Fibroblast of pulmonary artery (primary cell): ENCODE results near the gene SSBP2.
A peak's percentile ranks its signal among the peaks of the same experiment; 100 is the strongest.

ENCODE experiments used
- DNase-seq: peaks from one replicate; pipeline ENCODE4 v3.0.0-alpha.2; 2010; ENCODE audit warnings: low read depth
- H3K4me3 ChIP-seq: replicated peaks from 2 replicates; pipeline ENCODE4 v1.5.1; 2011; ENCODE audit warnings: low read depth, mild to moderate bottlenecking, control low read depth, low read length, moderate library complexity
- TF ChIP-seq, protein P1 (sequence below): IDR thresholded peaks from 2 replicates; pipeline ENCODE4 v1.5.1; 2011; ENCODE audit warnings: mild to moderate bottlenecking, control low read depth, low read length, inconsistent platforms; ENCODE audit errors: missing control alignments

SSBP2 gene

DNA sequence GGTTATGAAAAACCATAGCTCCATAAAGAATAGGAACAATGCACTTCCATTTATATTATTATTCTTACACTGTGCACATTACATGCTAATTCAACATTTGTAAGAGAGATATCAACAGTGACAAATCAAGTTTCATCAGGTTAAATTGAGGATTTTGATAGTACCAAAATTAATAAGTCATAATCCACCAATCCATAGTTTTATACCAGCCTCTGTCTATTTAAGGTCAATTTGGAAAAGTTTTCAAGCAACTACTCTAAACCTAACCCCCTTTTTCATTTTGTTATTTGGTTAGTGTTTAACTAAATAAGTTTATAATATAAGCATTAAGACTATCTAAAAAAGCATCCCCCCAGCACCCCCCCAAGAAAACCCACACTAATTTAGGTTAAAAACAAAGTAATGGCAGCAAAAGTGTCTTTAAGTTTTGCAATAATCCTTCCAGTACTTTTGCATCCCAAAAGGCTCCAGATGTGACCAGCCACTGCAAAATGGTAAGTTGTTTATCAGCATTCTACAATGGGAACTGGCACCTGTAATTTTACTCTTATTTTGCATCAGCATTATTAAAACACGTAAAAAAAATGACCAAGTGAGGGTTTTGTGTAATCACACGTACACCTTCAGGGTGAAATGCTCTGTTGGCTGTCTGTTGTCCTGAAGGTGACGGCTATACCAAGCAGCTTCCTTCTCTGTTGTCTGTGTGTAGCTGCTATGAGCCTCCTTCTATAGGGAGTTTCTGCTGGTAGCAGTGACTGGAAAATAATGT lies 36.8 kb upstream of the SSBP2 start:
- TF ChIP-seq, protein P1, sequence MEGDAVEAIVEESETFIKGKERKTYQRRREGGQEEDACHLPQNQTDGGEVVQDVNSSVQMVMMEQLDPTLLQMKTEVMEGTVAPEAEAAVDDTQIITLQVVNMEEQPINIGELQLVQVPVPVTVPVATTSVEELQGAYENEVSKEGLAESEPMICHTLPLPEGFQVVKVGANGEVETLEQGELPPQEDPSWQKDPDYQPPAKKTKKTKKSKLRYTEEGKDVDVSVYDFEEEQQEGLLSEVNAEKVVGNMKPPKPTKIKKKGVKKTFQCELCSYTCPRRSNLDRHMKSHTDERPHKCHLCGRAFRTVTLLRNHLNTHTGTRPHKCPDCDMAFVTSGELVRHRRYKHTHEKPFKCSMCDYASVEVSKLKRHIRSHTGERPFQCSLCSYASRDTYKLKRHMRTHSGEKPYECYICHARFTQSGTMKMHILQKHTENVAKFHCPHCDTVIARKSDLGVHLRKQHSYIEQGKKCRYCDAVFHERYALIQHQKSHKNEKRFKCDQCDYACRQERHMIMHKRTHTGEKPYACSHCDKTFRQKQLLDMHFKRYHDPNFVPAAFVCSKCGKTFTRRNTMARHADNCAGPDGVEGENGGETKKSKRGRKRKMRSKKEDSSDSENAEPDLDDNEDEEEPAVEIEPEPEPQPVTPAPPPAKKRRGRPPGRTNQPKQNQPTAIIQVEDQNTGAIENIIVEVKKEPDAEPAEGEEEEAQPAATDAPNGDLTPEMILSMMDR: no peak
- DNase-seq: peak; percentile 92
- H3K4me3 ChIP-seq: no peak overlapping the region

DNA sequence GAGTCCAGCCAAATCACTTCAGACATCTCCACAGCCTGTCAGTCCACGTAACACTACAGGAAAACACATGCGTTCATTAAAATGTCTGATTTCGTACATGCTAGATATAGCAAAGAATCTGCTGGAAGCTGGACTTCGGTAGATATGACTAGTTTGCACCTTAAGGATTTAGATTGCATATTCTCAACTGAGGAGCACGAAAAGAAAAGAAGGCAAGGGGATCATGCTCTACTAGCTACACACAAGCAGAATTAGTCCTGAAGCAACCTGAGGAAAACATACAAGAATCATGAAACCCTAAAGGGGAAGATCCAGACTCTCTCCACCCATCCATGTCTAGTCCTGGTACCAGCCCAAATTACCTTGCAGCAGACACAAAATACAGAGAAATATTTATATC lies 36.1 kb upstream of the SSBP2 start:
- DNase-seq: peak; percentile 46
- no peak overlapping the region for H3K4me3 ChIP-seq
- TF ChIP-seq, protein P1: no peak

DNA sequence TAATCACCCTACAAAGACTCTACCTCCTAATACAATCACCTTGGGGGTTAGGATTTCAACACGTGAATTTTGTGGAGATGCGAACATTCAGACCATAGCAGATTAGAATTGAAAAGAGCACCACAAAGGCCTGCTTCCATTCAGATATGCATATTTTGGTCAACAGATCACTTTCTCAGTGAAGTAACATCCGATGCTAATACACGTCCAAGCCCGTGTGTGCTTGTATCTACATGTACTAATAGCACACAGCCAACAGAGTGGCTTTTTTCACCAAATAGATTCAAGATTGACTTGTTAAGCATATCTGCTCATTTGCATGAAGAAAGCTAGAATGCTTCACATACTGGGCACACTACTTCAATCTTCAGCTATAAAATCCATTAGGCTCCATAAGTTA lies 35.6 kb upstream of the SSBP2 start:
- TF ChIP-seq, protein P1: no peak
- DNase-seq: no peak
- no peak overlapping the region for H3K4me3 ChIP-seq

DNA sequence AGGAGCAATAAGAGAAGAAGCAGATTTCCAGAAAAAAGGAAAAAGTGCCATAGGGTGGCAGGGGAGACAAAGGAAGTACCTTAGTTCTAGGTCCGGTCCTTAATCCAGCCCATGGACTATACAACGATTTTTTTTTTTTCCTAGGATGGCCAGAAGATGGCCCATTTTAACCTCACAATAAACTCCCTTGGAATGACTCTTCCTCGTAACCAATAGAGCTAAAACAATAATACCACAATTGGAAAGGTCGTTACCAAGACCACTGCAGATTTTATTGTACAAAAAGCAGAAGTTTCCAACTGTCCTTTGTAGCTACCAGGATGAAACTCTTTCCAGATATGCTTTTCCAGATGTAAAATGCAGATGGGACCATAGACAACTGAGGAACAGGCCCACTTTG lies 34.4 kb upstream of the SSBP2 start:
- H3K4me3 ChIP-seq: no peak overlapping the region
- TF ChIP-seq, protein P1: no peak

DNA sequence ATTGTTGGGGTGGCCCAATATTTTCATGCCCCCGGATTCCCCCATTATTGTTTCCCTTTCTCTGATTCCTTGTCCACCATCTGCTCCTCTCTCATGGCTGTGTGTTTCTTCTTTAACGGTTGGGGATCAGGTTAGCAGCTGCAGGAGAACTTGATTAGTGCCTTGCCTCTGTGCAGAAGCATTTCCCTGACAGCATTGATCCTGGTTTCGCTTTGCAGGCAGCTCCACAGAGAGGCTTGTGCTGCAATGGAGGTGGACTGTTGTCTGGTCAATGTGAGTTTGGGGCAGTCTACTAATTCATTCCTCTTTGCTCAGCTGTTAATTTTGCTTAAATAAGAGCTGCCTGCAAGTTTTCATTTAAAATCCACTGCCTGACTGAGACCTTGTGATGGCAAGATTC lies 32.5 kb upstream of the SSBP2 start:
- TF ChIP-seq, protein P1: no peak
- no peak for DNase-seq
- H3K4me3 ChIP-seq: no peak overlapping the region

More for the DNA sequence above, 34.4 kb upstream of the SSBP2 start:
- no peak for DNase-seq

DNA sequence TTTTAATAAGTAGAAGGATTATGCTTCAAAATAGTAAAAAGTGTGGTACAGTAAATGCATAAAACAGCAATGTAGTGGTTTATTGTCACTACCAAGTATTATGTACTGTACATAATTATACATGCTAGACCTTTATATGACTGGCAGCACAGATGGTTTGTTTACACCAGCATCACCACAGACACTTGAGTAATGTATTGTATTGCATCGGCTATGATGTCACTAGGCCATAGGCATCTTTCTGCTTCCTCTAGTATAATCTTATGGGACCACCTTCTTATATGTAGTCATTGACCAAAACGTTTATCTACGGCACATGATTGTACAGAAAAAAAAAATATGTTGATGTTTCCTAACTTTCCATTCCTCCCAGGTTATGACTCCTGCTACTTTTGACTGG lies 31.9 kb upstream of the SSBP2 start:
- no peak overlapping the region for H3K4me3 ChIP-seq
- TF ChIP-seq, protein P1: no peak
- DNase-seq: peak; percentile 52

DNA sequence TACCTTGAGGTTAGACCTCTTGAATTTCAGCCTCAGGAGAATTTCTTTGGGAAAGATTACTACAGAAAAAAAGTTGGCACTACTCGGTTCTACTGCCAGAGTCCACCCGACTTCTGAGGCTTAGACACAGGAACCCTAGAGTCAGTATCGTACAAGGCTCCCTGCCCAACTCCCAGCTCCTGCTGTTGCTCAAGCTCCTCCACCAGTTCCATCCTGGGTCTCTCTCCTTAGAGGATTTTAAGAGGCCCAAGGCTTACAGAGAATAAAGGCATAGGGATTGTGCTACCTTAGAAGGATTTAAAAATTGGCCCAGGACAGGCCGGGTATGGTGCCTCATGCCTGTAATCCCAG lies 29.0 kb upstream of the SSBP2 start:
- no peak for DNase-seq
- TF ChIP-seq, protein P1: no peak
- no peak overlapping the region for H3K4me3 ChIP-seq
